Smooth muscle cell of bladder (primary cell): ENCODE data around the gene TRPM4. TPM values are rescaled to one million over a fixed set of nuclear protein-coding genes. Genes with fewer than 3 reads are reported as not detected.

Experiments used
- total RNA-seq: library from RNA; depleted of rRNA; stranded (reverse); fragments of >200 nt; gene quantifications from 2 replicates; pipeline ENCODE4 v1.2.3, GENCODE V29; 2014

The TRPM4 gene
- total RNA-seq, result 9.1 and 16.5 TPM in 2 replicates

DNA sequence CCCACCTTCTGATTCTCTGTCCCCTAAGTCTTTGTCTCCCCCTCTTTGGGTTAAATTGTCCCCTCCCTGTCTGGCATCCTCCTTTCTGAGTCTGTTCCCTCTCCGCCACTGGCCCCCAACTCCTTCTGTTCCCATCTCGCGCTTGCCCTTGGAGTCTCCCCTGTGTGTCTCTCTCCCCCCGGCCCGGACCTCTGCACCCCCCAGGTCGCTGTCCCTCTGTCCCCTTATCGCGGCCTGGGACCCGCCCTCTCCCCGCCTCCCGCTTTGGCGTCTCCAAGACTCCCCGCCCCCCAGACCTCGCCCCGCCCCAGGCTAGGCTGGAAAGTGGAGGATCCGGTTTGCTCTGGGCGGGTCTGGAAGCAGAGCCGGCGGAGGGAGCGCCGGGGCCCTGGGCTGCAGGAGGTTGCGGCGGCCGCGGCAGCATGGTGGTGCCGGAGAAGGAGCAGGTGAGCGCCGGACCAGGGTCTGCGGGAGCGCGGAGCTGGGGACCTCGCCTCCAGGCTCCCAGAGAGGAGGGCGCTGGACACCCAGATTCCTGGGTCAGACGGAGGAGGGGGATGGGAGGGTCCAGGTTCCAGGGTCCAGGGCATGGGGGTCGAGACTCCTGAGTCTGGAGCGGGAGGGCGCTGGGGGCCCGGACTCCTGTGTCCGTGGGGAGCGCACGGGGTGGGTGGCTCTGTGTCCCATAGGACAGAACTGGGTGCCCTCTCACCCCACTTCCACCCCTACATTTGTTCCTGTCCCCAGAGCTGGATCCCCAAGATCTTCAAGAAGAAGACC is at the start of gene TRPM4:
Gene TRPM4 (plus strand): TSS at position 348 of the 780 bp plus-strand sequence. CDS start 75 bp downstream, at position 423.

DNA sequence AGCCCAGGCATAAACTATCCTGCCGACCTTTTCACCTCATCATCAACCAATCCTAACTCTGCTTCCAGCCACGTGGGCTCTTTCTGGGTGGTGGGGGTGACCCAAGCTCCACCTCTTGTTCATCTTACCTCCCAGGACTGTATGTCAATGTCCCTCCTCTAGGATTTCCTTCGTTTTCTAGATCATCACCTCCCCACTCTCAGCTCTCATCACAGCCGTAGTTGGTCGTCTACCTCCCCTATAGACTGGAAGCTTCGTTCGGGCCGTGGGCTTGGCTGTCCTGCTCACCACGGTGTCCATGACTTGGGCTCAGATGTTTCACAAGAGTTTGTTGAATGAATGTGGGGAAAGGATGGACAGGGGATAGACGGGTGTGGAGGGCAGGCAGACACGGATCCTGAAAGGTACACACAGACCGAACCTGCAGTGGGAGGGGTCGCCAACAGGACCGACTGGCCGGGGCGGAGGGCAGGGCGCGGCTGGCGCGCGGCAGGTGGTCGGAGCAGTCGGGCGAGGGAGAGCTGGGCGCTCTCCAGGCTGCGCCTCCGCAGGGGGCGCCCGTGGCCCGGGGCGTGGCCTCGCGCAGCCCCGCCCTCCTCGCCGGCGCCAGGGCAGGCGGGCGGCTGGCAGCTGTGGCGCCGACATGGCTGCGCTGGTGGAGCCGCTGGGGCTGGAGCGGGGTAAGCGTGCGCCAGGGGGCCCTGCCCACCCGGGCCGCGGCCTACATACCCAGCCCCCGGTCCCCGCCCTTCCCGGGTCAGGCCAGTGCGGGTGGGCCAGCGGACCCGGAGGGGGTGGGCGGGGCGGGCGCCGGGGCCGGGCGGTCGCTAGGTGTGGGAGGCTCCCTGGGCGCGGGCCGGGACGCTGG is 43.6 kb upstream of the TRPM4 start, which contains the start of gene LIN7B:
Gene LIN7B (plus strand): TSS at position 609 of the 868 bp plus-strand sequence. CDS start 35 bp downstream, at position 644.

DNA sequence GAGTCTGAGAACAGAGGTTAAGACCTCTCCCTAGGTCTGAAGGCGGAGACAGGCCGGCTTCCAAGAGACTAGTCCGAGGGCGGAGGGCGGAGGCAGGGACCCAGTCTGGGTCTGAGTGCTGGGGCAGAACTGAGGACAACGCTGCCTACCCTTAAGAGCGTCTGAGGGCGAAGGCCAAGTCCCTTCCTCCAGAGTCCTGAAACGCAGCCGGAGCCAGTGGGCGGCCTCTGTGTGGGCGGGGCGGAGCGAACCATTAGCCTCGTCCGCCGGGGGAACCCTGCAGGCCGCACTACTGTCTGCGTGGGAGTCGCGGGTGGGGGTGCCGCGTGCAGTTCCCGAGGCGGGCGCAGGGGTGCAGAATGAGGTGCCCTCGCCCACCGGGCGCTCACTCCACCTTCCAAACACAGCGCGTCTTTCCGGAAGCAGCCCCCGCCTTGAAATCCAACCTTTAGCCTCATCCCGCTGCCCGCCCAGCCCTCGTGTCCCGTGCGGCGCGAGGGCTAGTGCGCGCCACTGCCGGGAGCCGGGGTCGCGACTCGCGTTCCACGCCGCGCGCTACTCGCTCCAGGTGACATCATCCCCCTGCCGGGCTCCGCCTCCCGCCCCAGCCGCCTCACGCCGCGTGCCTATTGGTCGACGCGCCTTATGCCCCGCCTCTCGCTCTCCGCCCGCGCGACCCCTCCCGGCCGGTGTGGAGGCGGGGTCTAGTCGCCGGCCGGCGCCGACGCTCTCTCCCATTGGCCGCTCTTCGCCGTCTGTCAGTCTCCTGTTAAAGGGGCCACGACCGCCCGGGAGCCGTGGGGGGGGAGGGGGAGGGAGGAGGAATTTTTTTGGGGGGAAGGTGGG is 38.8 kb upstream of the TRPM4 start, which contains the start of gene C19orf73:
Gene C19orf73 (minus strand): TSS at position 579 of the 846 bp plus-strand sequence. CDS start 121 bp downstream, at position 458.

DNA sequence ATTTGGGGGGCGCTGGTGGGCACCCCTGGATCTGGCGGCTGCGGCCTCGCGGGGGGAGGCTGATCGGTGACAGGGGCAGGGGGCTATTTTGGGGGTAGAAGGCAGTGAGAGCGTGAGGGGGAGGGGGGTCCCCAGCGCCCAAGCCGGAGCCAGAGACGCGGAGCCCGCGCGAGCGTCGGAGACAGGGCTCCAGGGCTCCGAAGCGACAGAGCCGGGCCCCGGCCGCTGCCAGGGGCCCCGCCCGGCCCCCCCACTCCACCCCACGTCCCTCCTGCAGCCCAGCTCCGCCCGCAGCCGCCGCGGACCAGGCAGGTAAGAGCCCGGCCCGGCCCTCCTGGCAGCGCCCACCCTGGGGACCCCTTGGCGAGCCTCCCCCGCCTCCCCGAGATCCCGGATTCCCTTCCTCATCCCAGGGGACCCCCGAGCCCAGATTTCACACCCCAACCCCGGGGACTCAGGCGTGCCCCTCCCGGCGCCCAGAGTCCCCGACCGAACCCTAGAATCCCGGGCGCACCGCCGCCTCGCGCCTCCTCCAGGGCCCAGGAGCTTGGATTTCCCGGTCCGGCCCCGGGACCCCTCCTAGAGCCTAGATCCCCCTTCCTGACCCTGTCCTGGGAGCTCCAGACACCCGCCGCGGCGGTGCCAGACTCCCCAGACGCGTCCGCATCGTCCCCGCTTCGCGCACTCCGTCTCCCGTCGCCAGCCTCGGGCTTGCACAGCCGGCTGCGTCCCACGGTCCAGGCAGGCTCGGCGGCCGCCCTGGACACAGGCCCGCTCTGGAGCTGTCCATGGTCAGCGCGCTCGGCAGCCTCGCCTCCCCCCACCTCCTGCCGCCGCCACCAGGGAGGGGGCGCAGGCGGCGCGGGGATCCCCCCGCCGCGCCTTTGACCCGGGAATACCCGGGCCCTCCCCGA is 37.9 kb upstream of the TRPM4 start, which contains the start of gene PPFIA3:
Gene PPFIA3 (plus strand): TSS at position 134 of the 914 bp plus-strand sequence. CDS start 8,330 bp downstream, outside the sequence.

DNA sequence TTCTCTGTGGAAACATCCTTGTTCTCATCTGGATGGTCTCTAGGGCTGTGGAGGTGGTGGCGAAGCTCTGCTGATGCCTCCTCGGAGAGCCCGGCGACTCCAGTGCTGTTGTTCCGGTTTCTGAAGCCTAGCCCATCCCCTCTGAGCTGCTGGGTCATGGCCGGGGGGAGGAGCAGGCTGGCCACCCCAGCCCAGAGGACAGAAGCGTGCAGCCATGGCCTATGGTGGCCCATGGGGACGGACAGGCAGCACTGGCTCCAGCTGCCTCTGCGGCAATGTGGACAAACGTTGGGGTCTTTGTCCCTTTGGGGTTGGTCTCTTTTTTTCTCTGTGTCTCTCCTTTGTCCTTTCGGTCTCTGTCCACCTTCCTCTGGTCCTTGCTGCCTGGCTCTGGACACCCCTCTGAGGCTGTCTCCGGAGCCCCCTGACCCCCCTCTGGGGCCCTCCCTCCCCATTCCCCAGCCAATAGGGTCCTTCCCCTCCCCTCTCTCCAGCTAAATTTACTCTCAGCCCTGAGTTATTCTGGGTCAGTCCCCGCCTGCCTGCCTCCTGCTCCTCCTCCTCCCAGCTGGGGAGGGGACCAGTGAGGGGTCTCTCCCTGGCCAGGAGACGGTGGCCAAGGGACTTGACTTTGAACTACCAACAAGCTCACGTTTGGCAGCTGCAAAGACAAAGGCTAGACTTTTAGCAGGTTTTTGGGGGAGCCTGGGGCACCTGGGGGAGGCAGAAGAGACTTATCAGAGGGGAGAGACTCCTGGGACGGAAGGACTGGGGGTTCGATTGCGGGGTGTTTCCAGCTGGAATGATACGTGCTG is 2.4 kb upstream of the TRPM4 start, which contains the start of gene HRC:
Gene HRC (minus strand): TSS at position 392 of the 815 bp plus-strand sequence. CDS start 159 bp downstream, at position 233.

Other genes with a start within 250 kb of the TRPM4 start
- 0.14 and 0.18 TPM in 2 replicates for gene DHDH, start 224.1 kb upstream of the TRPM4 start, total RNA-seq
- gene BAX, start 202.9 kb upstream of the TRPM4 start, total RNA-seq, result 77.2 and 141 TPM in 2 replicates
- 5,813 and 7,581 TPM in 2 replicates for gene FTL, start 192.5 kb upstream of the TRPM4 start, total RNA-seq
- gene GYS1, start 164.5 kb upstream of the TRPM4 start, total RNA-seq, result 29.0 and 45.9 TPM in 2 replicates
- gene RUVBL2, start 163.9 kb upstream of the TRPM4 start, total RNA-seq, result 201 and 206 TPM in 2 replicates
- gene LHB, start 140.7 kb upstream of the TRPM4 start, total RNA-seq, result not detected in 2 replicates
- gene CGB3, start 133.5 kb upstream of the TRPM4 start, total RNA-seq, result not detected in 2 replicates
- not detected in 2 replicates for gene CGB2, start 125.9 kb upstream of the TRPM4 start, total RNA-seq
- gene CGB1, start 120.9 kb upstream of the TRPM4 start, total RNA-seq, result not detected in 2 replicates
- not detected in 2 replicates for gene CGB5, start 113.9 kb upstream of the TRPM4 start, total RNA-seq
- gene CGB8, start 108.7 kb upstream of the TRPM4 start, total RNA-seq, result not detected in 2 replicates
- gene CGB7, start 100.0 kb upstream of the TRPM4 start, total RNA-seq, result 0.09 and 0.14 TPM in 2 replicates
- not detected in 2 replicates for gene NTF4, start 93.0 kb upstream of the TRPM4 start, total RNA-seq
- gene KCNA7, start 85.1 kb upstream of the TRPM4 start, total RNA-seq, result not detected in 2 replicates
- 106 and 162 TPM in 2 replicates for gene SNRNP70, start 72.3 kb upstream of the TRPM4 start, total RNA-seq
- gene LIN7B, start 43.4 kb upstream of the TRPM4 start, total RNA-seq, result 8.9 and 11.0 TPM in 2 replicates
- gene C19orf73, start 38.6 kb upstream of the TRPM4 start, total RNA-seq, result 0.28 and 0.83 TPM in 2 replicates
- gene PPFIA3, start 38.2 kb upstream of the TRPM4 start, total RNA-seq, result 1.4 and 1.6 TPM in 2 replicates
- gene HRC, start 2.4 kb upstream of the TRPM4 start, total RNA-seq, result 0.09 TPM in 1 of 2 replicates, not detected in the other
- 0.09 TPM in 1 of 2 replicates, not detected in the other for gene SLC6A16, start 167.4 kb downstream of the TRPM4 start, total RNA-seq
- not detected in 2 replicates for gene CD37, start 177.6 kb downstream of the TRPM4 start, total RNA-seq
- gene TEAD2, start 204.6 kb downstream of the TRPM4 start, total RNA-seq, result 15.9 and 16.4 TPM in 2 replicates
- gene DKKL1, start 206.1 kb downstream of the TRPM4 start, total RNA-seq, result 0.14 TPM in 1 of 2 replicates, not detected in the other
- not detected in 2 replicates for gene KASH5, start 230.5 kb downstream of the TRPM4 start, total RNA-seq